ENCODE data around the gene CREBL2.
A peak's percentile ranks its signal among the peaks of the same experiment; 100 is the strongest.

Gene CREBL2

GRCh38 chr12:12691549-12691948 is 79.9 kb downstream of the CREBL2 start:
- ATAC-seq: no peak

GRCh38 chr12:12693111-12693671 is 81.5 kb downstream of the CREBL2 start:
- ATAC-seq: no peak
- TF ChIP-seq ZNF565 (CRISPR knock-in tag; conservative IDR thresholded peaks at IDR 0.05; ENCODE audit: low read depth): no peak
- TF ChIP-seq PATZ1 (CRISPR knock-in tag; IDR thresholded peaks at IDR 0.05; ENCODE audit: borderline replicate concordance): no peak
- peak; percentile 79 for TF ChIP-seq TSHZ2 (CRISPR knock-in tag; IDR thresholded peaks at IDR 0.05)
- TF ChIP-seq TCF4 (CRISPR knock-in tag; IDR thresholded peaks at IDR 0.05; ENCODE audit: borderline replicate concordance): peak; percentile 83
- no peak for TF ChIP-seq CREB5 (CRISPR knock-in tag; IDR thresholded peaks at IDR 0.05; ENCODE audit: low read depth)
- TF ChIP-seq ZFP3 (CRISPR knock-in tag; IDR thresholded peaks at IDR 0.05): no peak
- TF ChIP-seq SNAI2 (CRISPR knock-in tag; IDR thresholded peaks at IDR 0.05): no peak
- TF ChIP-seq BACH2 (CRISPR knock-in tag; IDR thresholded peaks at IDR 0.05; ENCODE audit: borderline replicate concordance): no peak

More at GRCh38 chr12:12691549-12691948, 79.9 kb downstream of the CREBL2 start:
- no peak for TF ChIP-seq ARNTL (CRISPR knock-in tag; IDR thresholded peaks at IDR 0.05; ENCODE audit: borderline replicate concordance, low read depth)
- TF ChIP-seq TSHZ2 (CRISPR knock-in tag; IDR thresholded peaks at IDR 0.05): no peak
- no peak for TF ChIP-seq ZNF8 (CRISPR knock-in tag; IDR thresholded peaks at IDR 0.05)
- no peak for TF ChIP-seq ZC3H10 (CRISPR knock-in tag; IDR thresholded peaks at IDR 0.05)
- TF ChIP-seq SNAI2 (CRISPR knock-in tag; IDR thresholded peaks at IDR 0.05): no peak
- no peak for TF ChIP-seq OSR1 (CRISPR knock-in tag; IDR thresholded peaks at IDR 0.05)
- no peak for TF ChIP-seq POU6F1 (CRISPR knock-in tag; IDR thresholded peaks at IDR 0.05; ENCODE audit: borderline replicate concordance, low read depth)
- no peak for TF ChIP-seq PATZ1 (CRISPR knock-in tag; IDR thresholded peaks at IDR 0.05; ENCODE audit: borderline replicate concordance)
- no peak for TF ChIP-seq RARB (CRISPR knock-in tag; IDR thresholded peaks at IDR 0.05)
- no peak for TF ChIP-seq CSRNP3 (CRISPR knock-in tag; IDR thresholded peaks at IDR 0.05)
- TF ChIP-seq ZNF565 (CRISPR knock-in tag; conservative IDR thresholded peaks at IDR 0.05; ENCODE audit: low read depth): no peak

All from SK-N-SH treated with all-trans-retinoic acid at 6 μM for 48 hours (cell line).